Measurements from ENCODE around the gene RNF19B. TPM values are rescaled to one million over a fixed set of nuclear protein-coding genes. Genes with fewer than 3 reads are reported as not detected.
A peak's percentile ranks its signal among the peaks of the same experiment; 100 is the strongest.
"Not testable (repeated sequence)": the region's sequence is repeated elsewhere in the genome, so short reads cannot be mapped to it uniquely, and the experiment has no call there.

The RNF19B gene
- polyA plus RNA-seq (ENCODE audit: insufficient read length in 12 of 12): 10 to 100 TPM in 3 of 12 donors, 1 to 10 TPM in 8, not detected in 1; 6.8 to 19.2 (median 8.8) TPM
- long read RNA-seq, donor 1, partial matches to known transcripts: 0 of 1 reads
- long read RNA-seq, donor 1, other reads (novel, unspliced or antisense): 0 of 1 reads
- long read RNA-seq, donor 2, partial matches to known transcripts: 0 of 4 reads
- long read RNA-seq, donor 2, other reads (novel, unspliced or antisense): 0 of 4 reads
- long read RNA-seq, donor 3, partial matches to known transcripts: 0 of 1 reads
- long read RNA-seq, donor 3, other reads (novel, unspliced or antisense): 0 of 1 reads
- long read RNA-seq, donor 4, partial matches to known transcripts: 0 of 1 reads
- long read RNA-seq, donor 4, other reads (novel, unspliced or antisense): 0 of 1 reads
- long read RNA-seq, donor 5: 0 reads
- long read RNA-seq, donor 6: 0 reads
- long read RNA-seq, donor 7, partial matches to known transcripts: 0 of 1 reads
- long read RNA-seq, donor 7, other reads (novel, unspliced or antisense): 0 of 1 reads
- long read RNA-seq, donor 8, partial matches to known transcripts: 0 of 2 reads
- long read RNA-seq, donor 8, other reads (novel, unspliced or antisense): 0 of 2 reads
- long read RNA-seq, donor 9: 0 reads
- long read RNA-seq, donor 10, partial matches to known transcripts: 0 of 5 reads
- long read RNA-seq, donor 10, other reads (novel, unspliced or antisense): 0 of 5 reads
- long read RNA-seq, donor 11, partial matches to known transcripts: 0 of 1 reads
- long read RNA-seq, donor 11, other reads (novel, unspliced or antisense): 0 of 1 reads

GRCh38 chr1:32964461-32965250, at the start of gene RNF19B:
Gene RNF19B, minus strand, starts transcription at chr1:32964809. Its CDS starts 124 bp downstream, at chr1:32964685.
- peak; percentile 92 for DNase-seq

- no peak for DNase-seq
These were observed 49.2 kb upstream of the RNF19B start for GRCh38 chr1:33013791-33014190.

- no peak for DNase-seq
These were observed 47.6 kb upstream of the RNF19B start for GRCh38 chr1:33012165-33012564.

- DNase-seq: peak; percentile 79
These were observed 46.5 kb upstream of the RNF19B start for GRCh38 chr1:33010932-33011731.

GRCh38 chr1:33009561-33009960, 45.0 kb upstream of the RNF19B start:
- no peak for DNase-seq

GRCh38 chr1:33008051-33008914, 43.7 kb upstream of the RNF19B start:
- DNase-seq: no peak

GRCh38 chr1:33007190-33008050, 42.8 kb upstream of the RNF19B start:
- DNase-seq: no peak

GRCh38 chr1:33005838-33006421, 41.3 kb upstream of the RNF19B start:
- no peak for DNase-seq

GRCh38 chr1:33005117-33005837, 40.7 kb upstream of the RNF19B start:
- DNase-seq: no peak

GRCh38 chr1:33004613-33005012, 40.0 kb upstream of the RNF19B start:
- DNase-seq: no peak

GRCh38 chr1:33003657-33004056, 39.0 kb upstream of the RNF19B start:
- DNase-seq: no peak

GRCh38 chr1:33002006-33002405, 37.4 kb upstream of the RNF19B start:
- no peak for DNase-seq

- no peak for DNase-seq
These were observed 36.7 kb upstream of the RNF19B start for GRCh38 chr1:33001282-33001681.

- DNase-seq: no peak
These were observed 35.9 kb upstream of the RNF19B start for GRCh38 chr1:33000427-33001026.

- no peak for DNase-seq
These were observed 34.4 kb upstream of the RNF19B start for GRCh38 chr1:32998997-32999396.

- DNase-seq: no peak
These were observed 33.5 kb upstream of the RNF19B start for GRCh38 chr1:32998064-32998463.

GRCh38 chr1:32997381-32997891, 32.8 kb upstream of the RNF19B start:
- no peak for DNase-seq

GRCh38 chr1:32993324-32993636, 28.7 kb upstream of the RNF19B start:
- DNase-seq: not testable (repeated sequence)
